HG03439 (cell line): ENCODE data around the gene RLN3.
A peak's percentile ranks its signal among the peaks of the same experiment; 100 is the strongest.

Experiments used
- ATAC-seq: cut with Tn5 transposase; IDR thresholded peaks from one replicate; pipeline ENCODE4 v1.9.1; 2021; ENCODE audit warnings: mild to moderate bottlenecking, moderate library complexity; ENCODE audit not compliant: unreplicated experiment

Gene RLN3

DNA sequence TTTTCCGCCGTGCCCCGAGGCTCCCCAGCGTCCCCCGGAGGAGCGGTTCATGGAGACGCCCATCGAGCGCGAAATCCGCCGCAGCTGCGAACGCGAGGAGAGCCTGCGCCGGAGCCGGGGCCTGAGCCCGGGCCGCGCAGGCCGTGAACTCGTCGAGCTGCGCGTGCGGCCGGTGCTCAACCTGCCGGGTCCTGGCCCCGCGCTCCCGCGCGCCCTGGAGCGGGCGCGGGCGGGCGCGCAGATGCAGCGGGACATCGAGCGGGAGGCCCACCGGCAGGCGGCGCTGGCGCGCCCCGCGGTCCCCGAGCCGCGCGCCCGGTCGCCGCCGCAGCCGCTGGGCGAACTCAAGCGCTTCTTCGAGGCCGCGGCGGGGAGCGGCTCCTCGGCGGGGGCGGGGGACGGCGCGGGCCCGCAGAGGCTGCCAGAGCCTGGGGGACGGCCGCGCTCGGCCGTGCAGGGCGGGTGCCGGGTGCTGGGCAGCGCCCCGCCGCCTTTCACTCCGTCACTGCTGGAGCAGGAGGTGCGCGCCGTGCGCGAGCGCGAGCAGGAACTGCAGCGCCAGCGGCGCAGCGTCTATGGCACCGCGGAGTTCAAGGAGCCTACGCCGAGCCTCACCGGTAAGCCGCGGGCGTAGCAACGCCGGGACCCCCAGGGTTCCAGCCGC lies 45.4 kb downstream of the RLN3 start:
- ATAC-seq: peak; percentile 47

DNA sequence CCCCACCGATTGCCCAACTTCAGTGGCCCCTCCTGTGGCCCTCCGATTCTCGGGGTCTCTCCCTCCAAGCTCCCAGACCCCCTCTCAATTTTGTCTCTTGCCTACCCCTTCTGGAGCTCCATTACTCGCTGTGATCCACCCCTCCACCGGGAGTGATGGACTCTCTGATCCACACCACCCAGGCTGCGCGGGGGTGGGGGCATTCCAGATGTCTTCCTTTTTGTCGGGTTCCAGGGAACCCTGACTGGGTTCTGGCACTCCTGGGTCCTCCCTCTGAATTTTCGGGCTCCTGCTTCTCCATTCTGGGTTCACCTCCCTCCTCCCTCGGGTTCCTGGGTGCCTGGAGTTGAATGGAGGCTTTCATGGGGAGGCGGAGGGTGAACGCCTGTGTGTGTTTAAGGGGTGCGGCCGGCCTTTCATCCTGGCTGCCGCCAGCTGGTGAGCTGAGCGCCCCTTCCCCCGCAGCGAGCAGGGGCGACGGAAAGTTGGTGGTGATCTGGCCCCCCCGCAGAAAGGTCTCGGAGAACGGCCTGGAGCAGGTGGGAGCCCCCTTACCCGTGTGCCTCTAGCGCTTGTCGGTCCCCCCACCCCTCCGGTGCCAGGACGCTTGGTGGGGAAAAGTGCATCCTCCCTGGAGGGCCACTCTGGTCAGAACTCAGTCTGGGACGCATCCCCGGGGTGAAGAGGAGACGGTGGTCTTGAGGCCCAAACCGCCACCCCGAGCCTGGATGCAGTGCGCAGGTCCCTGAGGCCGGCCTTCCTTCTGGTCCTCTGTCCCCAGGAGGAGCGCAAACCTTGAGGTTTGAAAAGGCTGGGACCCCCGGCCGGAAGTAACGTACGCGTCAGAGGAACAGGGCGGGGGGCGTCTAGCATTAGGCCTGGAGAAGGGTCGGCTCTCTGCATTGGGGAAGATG lies 46.2 kb downstream of the RLN3 start:
- ATAC-seq: no peak

DNA sequence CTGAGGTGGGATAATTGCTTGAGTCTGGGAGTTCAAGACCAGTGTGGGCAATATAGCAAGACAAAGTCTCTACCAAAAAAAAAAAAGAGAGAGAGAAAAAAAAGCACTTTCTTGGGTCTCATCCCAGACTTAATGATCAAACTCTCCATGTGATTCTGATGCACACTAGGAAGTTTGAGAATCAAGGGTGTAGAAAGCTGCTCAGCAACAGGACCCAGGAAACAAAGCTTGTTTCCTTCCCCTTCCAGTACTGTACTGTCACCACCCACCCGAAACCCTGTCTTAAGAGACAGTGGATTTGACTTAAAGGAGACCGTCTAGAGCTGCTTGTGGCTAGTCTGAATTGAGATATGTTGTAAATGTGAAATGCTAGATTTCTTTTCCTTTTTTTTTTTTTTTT lies 50.5 kb downstream of the RLN3 start:
- no peak for ATAC-seq
